ENCODE results near the gene ADAMTS8. TPM values are rescaled to one million over a fixed set of nuclear protein-coding genes. Genes with fewer than 3 reads are reported as not detected.

The ADAMTS8 gene
- not detected in 2 replicates for total RNA-seq

DNA sequence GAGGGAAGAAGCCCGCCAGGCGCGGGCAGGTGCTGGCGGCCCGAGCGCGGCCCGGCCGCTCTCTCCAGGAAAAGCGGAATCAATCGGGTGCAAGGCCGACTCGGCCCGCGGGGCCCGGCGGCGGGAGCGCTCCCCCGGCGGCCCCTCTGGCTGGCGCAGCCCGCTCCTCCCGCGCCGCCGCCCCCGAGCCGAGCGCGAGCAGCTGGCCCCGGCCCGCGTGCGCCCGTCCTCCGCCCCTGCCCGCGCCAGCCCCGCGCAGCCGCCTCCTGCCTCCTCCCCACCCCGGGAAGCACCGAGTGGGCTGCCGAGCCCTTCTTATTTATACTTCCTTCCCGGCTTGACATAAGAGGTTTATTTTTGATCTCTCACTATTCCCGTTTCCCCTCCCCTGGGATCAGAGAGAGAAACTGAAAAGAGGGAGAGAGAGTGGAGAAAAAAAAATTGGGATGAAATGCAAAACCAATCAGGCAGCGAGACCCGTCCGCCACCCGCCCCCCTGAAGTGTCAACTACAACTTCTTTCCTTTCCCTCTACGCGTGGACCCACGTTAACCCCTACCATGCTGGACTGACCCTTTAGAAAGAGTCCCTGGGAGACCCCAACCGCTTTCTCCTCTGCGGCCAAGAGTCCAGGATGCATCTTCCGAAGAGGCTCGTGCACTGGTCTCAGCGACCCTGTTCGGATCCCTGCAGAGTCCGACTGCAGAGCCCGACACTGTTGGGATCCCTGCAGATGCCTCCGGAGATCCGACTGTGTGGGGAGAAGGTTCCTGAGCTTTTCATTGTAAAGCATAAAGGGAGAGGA, at the start of gene ADAMTS8:
ADAMTS8 (minus strand) TSS at position 294 of the 804 bp plus-strand sequence. CDS start 323 bp downstream, outside the sequence.
- DNase-seq (ENCODE audit: low read depth in 2 of 2): no peak

GRCh38 chr11:130477586-130478203, 49.3 kb upstream of the ADAMTS8 start:
- DNase-seq (ENCODE audit: low read depth in 2 of 2): no peak

GRCh38 chr11:130476922-130477491, 48.6 kb upstream of the ADAMTS8 start:
- DNase-seq (ENCODE audit: low read depth in 2 of 2): no peak

DNA sequence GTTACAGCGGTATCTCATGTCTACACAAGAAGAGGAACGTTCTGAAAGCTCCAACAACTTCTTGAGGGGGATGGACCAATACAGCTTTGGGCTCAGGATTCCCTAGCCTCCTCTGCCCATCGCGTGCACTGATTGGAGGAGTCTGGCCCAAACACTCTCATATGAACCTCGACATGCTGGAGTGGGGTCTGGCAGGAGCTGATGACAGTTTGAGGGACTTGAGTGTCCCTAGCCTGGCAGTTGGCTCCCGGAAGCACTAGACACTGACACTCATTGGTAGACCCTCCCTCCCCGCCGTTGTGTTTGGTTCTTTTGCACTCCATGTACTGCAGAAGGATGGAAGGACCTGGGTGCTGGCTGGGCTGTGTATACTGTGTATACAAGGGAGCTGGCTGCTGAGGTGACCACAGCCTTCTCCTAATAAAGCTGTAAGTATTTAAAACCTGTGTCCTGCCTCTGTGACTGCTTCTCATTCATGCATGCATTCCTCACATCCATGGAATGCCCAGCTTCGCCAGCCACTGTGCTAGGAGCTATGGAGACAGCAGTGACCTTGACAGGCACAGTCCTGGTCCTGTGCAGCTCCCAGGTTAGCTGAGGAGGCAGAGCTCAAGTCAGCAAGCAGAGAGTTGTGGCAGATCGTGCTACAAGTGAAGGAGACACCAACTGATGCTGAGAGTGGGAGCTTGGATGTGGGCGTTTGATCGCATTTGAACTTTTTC, 48.0 kb upstream of the ADAMTS8 start:
- no peak for DNase-seq (ENCODE audit: low read depth in 2 of 2)

GRCh38 chr11:130475426-130476053, 47.1 kb upstream of the ADAMTS8 start:
- no peak for DNase-seq (ENCODE audit: low read depth in 2 of 2)

- no peak for DNase-seq (ENCODE audit: low read depth in 2 of 2)
Measured at GRCh38 chr11:130474637-130475400, 46.4 kb upstream of the ADAMTS8 start.

DNA sequence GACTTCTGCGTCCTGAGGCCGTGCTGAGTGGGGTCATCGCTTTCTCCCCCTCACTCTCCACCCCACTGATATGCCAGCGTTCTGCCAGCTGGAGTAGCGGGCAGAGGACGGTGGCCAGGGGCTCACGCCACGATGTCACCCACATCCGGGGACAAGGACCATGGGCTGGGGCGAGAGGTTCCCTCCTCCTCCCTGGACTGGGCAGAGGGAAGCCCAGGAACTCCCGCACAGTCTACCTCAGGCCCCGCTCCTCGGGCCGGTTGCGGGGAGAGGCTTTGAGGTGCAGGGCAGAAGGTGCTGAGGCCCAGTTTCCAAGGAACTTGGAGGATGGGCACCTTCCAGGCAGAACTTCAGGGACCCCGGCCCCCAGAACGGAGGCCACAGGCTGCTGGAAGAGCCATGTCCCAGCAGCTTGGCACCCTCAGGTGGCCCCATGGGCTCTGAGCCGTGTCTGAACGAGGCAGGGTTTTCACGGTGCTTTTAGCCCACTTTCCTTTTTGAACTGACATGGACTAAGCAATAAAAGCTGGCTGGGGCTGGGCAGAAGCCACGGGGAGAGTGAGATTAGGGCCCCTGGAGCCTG, 45.5 kb upstream of the ADAMTS8 start:
- no peak for DNase-seq (ENCODE audit: low read depth in 2 of 2)

DNA sequence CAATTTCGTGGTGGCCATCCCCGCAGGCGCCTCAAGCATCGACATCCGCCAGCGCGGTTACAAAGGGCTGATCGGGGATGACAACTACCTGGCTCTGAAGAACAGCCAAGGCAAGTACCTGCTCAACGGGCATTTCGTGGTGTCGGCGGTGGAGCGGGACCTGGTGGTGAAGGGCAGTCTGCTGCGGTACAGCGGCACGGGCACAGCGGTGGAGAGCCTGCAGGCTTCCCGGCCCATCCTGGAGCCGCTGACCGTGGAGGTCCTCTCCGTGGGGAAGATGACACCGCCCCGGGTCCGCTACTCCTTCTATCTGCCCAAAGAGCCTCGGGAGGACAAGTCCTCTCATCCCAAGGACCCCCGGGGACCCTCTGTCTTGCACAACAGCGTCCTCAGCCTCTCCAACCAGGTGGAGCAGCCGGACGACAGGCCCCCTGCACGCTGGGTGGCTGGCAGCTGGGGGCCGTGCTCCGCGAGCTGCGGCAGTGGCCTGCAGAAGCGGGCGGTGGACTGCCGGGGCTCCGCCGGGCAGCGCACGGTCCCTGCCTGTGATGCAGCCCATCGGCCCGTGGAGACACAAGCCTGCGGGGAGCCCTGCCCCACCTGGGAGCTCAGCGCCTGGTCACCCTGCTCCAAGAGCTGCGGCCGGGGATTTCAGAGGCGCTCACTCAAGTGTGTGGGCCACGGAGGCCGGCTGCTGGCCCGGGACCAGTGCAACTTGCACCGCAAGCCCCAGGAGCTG, 44.8 kb upstream of the ADAMTS8 start:
- no peak for DNase-seq (ENCODE audit: low read depth in 2 of 2)

GRCh38 chr11:130472434-130472961, 44.1 kb upstream of the ADAMTS8 start:
- no peak for DNase-seq (ENCODE audit: low read depth in 2 of 2)

- no peak for DNase-seq (ENCODE audit: low read depth in 2 of 2)
Measured at GRCh38 chr11:130471731-130472433, 43.5 kb upstream of the ADAMTS8 start.

DNA sequence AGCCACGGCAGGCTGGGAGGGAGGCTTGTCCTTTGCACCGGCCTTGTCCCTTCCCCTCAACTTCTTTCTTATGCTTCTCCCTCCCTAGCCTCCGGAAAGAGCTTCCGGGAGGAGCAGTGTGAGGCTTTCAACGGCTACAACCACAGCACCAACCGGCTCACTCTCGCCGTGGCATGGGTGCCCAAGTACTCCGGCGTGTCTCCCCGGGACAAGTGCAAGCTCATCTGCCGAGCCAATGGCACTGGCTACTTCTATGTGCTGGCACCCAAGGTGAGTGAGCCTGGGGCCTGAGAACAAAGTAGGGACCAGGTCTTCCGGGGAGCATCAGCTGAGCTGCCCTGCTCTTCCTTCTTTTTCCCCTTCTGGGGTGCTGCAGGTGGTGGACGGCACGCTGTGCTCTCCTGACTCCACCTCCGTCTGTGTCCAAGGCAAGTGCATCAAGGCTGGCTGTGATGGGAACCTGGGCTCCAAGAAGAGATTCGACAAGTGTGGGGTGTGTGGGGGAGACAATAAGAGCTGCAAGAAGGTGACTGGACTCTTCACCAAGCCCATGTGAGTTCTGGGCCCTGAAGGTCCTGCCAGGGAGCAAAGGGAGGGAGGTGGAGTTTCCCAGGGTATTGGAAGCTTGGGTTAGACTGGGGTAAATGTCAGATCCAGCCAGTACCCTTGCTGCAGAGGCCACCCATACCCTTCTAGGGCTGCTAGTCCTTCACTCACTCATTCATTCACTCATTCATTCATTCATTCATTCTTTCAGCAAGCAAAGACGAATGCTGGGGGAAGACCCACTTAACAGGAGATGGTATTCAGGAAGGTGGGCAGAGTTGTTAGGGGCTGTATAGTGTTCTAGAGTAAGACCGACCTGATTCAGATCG, 42.7 kb upstream of the ADAMTS8 start:
- DNase-seq (ENCODE audit: low read depth in 2 of 2): no peak

GRCh38 chr11:130469181-130469580, 40.8 kb upstream of the ADAMTS8 start:
- DNase-seq (ENCODE audit: low read depth in 2 of 2): no peak

DNA sequence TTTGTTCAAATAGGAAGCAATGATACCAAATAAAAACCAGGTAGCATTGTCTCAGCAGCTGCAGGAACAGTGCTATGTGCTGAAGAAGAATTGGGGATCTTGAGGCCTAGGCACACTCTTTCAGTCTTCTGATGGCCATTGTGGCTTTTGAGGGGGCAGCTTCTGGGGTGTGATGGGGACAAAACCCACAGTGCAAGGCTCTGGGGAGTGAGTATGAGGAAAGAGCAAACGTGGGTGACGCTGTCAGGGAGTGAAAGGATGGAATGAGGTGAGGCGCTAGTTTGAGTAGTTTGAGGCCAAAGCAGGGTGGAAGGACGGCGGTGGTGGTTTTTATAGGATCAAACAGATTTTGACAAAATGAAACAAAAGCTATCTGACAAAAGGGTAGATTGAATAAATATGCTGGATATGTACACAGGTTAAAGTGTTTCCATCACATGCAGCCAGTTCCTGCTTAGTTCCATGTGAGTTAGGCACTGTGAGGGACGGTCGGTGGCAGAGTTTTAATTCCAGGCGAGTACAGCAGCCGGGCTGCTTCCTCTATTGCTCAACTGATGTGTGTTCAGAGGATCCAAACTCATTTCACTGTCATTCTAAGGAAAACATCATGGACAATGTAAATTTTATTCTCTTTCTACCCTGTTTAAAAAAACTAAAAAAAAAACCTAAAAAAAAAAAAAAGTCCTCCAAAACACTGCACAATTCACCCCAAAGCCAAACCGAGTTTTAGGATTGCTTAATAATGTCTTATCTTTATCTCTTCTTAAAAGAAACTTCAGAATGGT, 38.9 kb upstream of the ADAMTS8 start:
- DNase-seq (ENCODE audit: low read depth in 2 of 2): no peak

- no peak for DNase-seq (ENCODE audit: low read depth in 2 of 2)
Measured at GRCh38 chr11:130465263-130465662, 36.9 kb upstream of the ADAMTS8 start.

DNA sequence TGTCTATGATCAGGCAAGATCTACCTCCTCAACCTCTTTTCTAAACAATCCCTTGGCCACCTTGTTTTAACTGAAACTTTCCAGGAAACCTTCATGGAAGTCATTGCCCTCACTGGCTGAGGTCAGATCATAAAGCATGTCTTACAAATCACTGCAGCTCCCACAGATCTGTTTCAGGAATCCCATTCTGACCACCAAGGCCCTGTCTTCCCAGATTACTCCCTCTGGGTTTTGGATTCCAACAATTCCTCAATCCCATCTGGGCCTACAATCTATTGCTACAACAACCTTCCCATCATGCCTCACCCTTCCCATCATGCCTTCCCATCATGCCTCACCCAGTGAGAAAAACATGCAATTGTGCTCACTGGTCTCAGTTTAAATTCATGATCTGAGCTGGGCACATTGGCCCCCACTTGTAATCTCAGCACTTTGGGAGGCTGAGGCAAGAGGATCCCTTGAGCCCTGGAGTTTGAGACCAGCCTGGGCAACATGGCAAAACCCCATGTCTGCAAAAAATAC, 35.9 kb upstream of the ADAMTS8 start:
- DNase-seq (ENCODE audit: low read depth in 2 of 2): no peak

DNA sequence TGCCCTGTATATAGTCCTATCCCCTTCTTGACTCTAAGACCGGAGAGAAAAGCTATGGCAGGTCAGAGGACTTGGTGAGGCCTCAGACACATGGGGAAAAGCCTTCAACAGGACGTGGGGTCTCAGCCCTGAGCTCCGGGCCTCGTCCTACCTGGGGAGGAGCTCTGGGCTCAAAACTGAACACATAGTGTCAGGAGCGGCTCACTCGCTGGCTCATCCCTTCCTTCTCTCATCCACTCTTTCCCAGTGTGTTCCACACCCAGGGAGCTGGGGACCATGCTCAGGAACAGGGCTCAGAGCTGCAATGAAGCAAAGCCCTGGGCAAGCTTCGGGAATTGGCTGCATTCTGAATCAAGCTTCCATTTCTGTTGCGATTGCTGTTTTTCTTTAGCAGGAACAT, 34.5 kb upstream of the ADAMTS8 start:
- no peak for DNase-seq (ENCODE audit: low read depth in 2 of 2)
